H9 (cell line): ENCODE data around the gene TMPRSS3. TPM values are rescaled to one million over a fixed set of nuclear protein-coding genes. Genes with fewer than 3 reads are reported as not detected.

ENCODE experiments used
- DNase-seq: peaks from one replicate; pipeline ENCODE4 v3.0.0-alpha.2; 2017
- H2AFZ ChIP-seq: one replicate; pipeline ENCODE4 v1.6.1; 2013; ENCODE audit warnings: mild to moderate bottlenecking, low read length, control low read depth, moderate library complexity
- H2AK5ac ChIP-seq: 2 replicates; pipeline ENCODE4 v1.6.1; 2013; ENCODE audit warnings: low read length, control low read depth, mixed read lengths; ENCODE audit not compliant: insufficient read length
- H2BK120ac ChIP-seq: one replicate; pipeline ENCODE4 v1.6.1; 2013; ENCODE audit warnings: low read depth, mild to moderate bottlenecking, low read length, control low read depth, inconsistent platforms; ENCODE audit not compliant: poor library complexity, severe bottlenecking
- H2BK12ac ChIP-seq: 2 replicates; pipeline ENCODE4 v1.6.1; 2013; ENCODE audit warnings: low read length, control low read depth, mixed read lengths, low read depth; ENCODE audit not compliant: insufficient read length
- H2BK15ac ChIP-seq: 2 replicates; pipeline ENCODE4 v1.6.1; 2013; ENCODE audit warnings: low read depth, low read length, control low read depth
- H2BK20ac ChIP-seq: one replicate; pipeline ENCODE4 v1.6.1; 2013; ENCODE audit warnings: low read depth, mild to moderate bottlenecking, low read length, control low read depth, inconsistent platforms; ENCODE audit not compliant: poor library complexity, severe bottlenecking
- H2BK5ac ChIP-seq: 2 replicates; pipeline ENCODE4 v1.6.1; 2013; ENCODE audit warnings: low read length, control low read depth, mixed read lengths; ENCODE audit not compliant: insufficient read length
- H3K14ac ChIP-seq: 2 replicates; pipeline ENCODE4 v1.6.1; 2013; ENCODE audit warnings: low read length, control low read depth; ENCODE audit not compliant: insufficient read depth
- H3K18ac ChIP-seq: 2 replicates; pipeline ENCODE4 v1.6.1; 2013; ENCODE audit warnings: low read depth, mild to moderate bottlenecking, mixed read lengths, low read length, control low read depth; ENCODE audit not compliant: insufficient read length
- H3K23ac ChIP-seq: 2 replicates; pipeline ENCODE4 v1.6.1; 2013; ENCODE audit warnings: low read length, control low read depth, mixed read lengths, low read depth; ENCODE audit not compliant: insufficient read length
- H3K23me2 ChIP-seq: 2 replicates; pipeline ENCODE4 v1.6.1; 2013; ENCODE audit warnings: low read depth, mild to moderate bottlenecking, mixed read lengths, low read length, control low read depth; ENCODE audit not compliant: insufficient read length, poor library complexity, severe bottlenecking
- H3K27ac ChIP-seq: 2 replicates; pipeline ENCODE4 v1.5.1; 2013; ENCODE audit warnings: low read length, control low read depth, mixed read lengths, low read depth; ENCODE audit not compliant: insufficient read length
- H3K27me3 ChIP-seq: 2 replicates; pipeline ENCODE4 v1.6.1; 2013; ENCODE audit warnings: low read length, control low read depth, inconsistent platforms; ENCODE audit not compliant: insufficient read depth
- H3K4ac ChIP-seq: 2 replicates; pipeline ENCODE4 v1.6.1; 2013; ENCODE audit warnings: low read depth, mild to moderate bottlenecking, control low read depth, inconsistent platforms, low read length, moderate library complexity
- H3K4me1 ChIP-seq: 2 replicates; pipeline ENCODE4 v1.6.1; 2013; ENCODE audit warnings: low read length, control low read depth, inconsistent platforms; ENCODE audit not compliant: insufficient read depth
- H3K4me2 ChIP-seq: 2 replicates; pipeline ENCODE4 v1.6.1; 2013; ENCODE audit warnings: low read length, control low read depth, mixed read lengths; ENCODE audit not compliant: insufficient read length, insufficient read depth
- H3K56ac ChIP-seq: 2 replicates; pipeline ENCODE4 v1.6.1; 2013; ENCODE audit warnings: low read depth, mild to moderate bottlenecking, mixed read lengths, low read length, control low read depth; ENCODE audit not compliant: insufficient read length
- H3K79me1 ChIP-seq: 2 replicates; pipeline ENCODE4 v1.6.1; 2013; ENCODE audit warnings: low read depth, mild to moderate bottlenecking, moderate library complexity, low read length, control low read depth, inconsistent platforms; ENCODE audit not compliant: insufficient read depth, poor library complexity, severe bottlenecking
- H3K79me2 ChIP-seq: 2 replicates; pipeline ENCODE4 v1.6.1; 2013; ENCODE audit warnings: low read length, control low read depth, inconsistent platforms; ENCODE audit not compliant: insufficient read depth
- H3K9ac ChIP-seq: 2 replicates; pipeline ENCODE4 v1.6.1; 2013; ENCODE audit warnings: low read length, control low read depth, mixed read lengths; ENCODE audit not compliant: insufficient read length; ENCODE audit errors: extremely low read depth
- H3K9me3 ChIP-seq: one replicate; pipeline ENCODE4 v1.6.1; 2013; ENCODE audit warnings: low read depth, low read length, inconsistent platforms; ENCODE audit not compliant: control insufficient read depth
- H3T11ph ChIP-seq: one replicate; pipeline ENCODE4 v1.6.1; 2013; ENCODE audit warnings: mild to moderate bottlenecking, low read length, control low read depth, inconsistent platforms
- H4K20me1 ChIP-seq: one replicate; pipeline ENCODE4 v1.6.1; 2013; ENCODE audit not compliant: control insufficient read depth, insufficient read length, insufficient read depth
- H4K5ac ChIP-seq: 2 replicates; pipeline ENCODE4 v1.6.1; 2013; ENCODE audit warnings: low read depth, mild to moderate bottlenecking, mixed read lengths, low read length, control low read depth; ENCODE audit not compliant: insufficient read length
- H4K8ac ChIP-seq: replicated peaks from 2 replicates; pipeline ENCODE4 v1.6.1; 2013; ENCODE audit warnings: low read length, control low read depth, mixed read lengths, low read depth; ENCODE audit not compliant: insufficient read length
- H4K91ac ChIP-seq: 2 replicates; pipeline ENCODE4 v1.6.1; 2013; ENCODE audit warnings: low read depth, mild to moderate bottlenecking, moderate library complexity, mixed read lengths, low read length, control low read depth; ENCODE audit not compliant: insufficient read length
- H3K27ac Mint-ChIP-seq, 3 experiments: 2 replicates in 2 of 3; 3 replicates in 1 of 3; pipeline ENCODE4 v1.8.0; 2020 to 2021; ENCODE audit warnings: mixed read lengths in 3 of 3, mild to moderate bottlenecking in 1 of 3, moderate library complexity in 1 of 3
- H3K27me3 Mint-ChIP-seq: 2 replicates; pipeline ENCODE4 v1.8.0; 2021; ENCODE audit warnings: low read depth, mild to moderate bottlenecking, moderate library complexity, mixed read lengths
- H3K36me3 Mint-ChIP-seq, 3 experiments: 2 replicates in 2 of 3; 3 replicates in 1 of 3; pipeline ENCODE4 v1.8.0; 2020 to 2021; ENCODE audit warnings: low read depth in 3 of 3, mixed read lengths in 3 of 3; ENCODE audit not compliant: insufficient read depth in 1 of 3
- H3K4me1 Mint-ChIP-seq, 2 experiments: 2 replicates each; pipeline ENCODE4 v1.8.0; 2020; ENCODE audit warnings: mixed read lengths in 2 of 2
- H3K4me3 Mint-ChIP-seq, 2 experiments: 2 replicates in 1 of 2; 3 replicates in 1 of 2; pipeline ENCODE4 v1.8.0; 2020 to 2021; ENCODE audit warnings: mild to moderate bottlenecking in 2 of 2, mixed read lengths in 2 of 2, moderate library complexity in 1 of 2
- H3K9me3 Mint-ChIP-seq, 2 experiments: 2 replicates in 1 of 2; 3 replicates in 1 of 2; pipeline ENCODE4 v1.8.0; 2020; ENCODE audit warnings: mild to moderate bottlenecking in 2 of 2, mixed read lengths in 2 of 2, moderate library complexity in 1 of 2
- CTCF ChIP-seq: fragments of 200-600 bp; sonication (generic); conservative IDR thresholded peaks from 3 replicates; pipeline ENCODE4 v1.8.0; 2021; ENCODE audit warnings: antibody characterized with exemption, mild to moderate bottlenecking
- WGBS: extraction: QIAGEN DNeasy Blood & Tissue Kit; methylation state at CpG from one replicate; pipeline ENCODE4 v1.1.7; 2013; ENCODE audit warnings: missing lambda C conversion rate, low lambda C conversion rate, mixed read lengths; ENCODE audit not compliant: insufficient read length; ENCODE audit errors: extremely low coverage; 5-methylcytosine and 5-hydroxymethylcytosine counted together
- total RNA-seq: library from RNA; stranded (reverse); gene quantifications from 2 replicates; pipeline ENCODE4 v1.2.1, GENCODE V29; 2021

Gene TMPRSS3
- total RNA-seq, 1 experiment from 2014 or later, result 0.31 TPM

GRCh38 chr21:42362198-42362597 is 33.7 kb downstream of the TMPRSS3 start:
- no peaks in the 10 kb centered on the region for H3K79me1 ChIP-seq
- no peak overlapping the region for H3K56ac ChIP-seq
- no peak overlapping the region for H3K14ac ChIP-seq
- Mint-ChIP-seq H3K36me3 (peaks cover 0 to 5% (median 4%) of the 10 kb centered on the region in 3 experiments; a peak in 5 of 7 replicates), H3K27ac (peak overlapping the region in 1 of 3 experiments; percentile 55; a peak in 2 of 7 replicates), H3K4me1 (peaks cover 0 to 2% of the 10 kb centered on the region in 2 experiments; a peak in 1 of 4 replicates), H3K27me3 (peaks cover 5% of the 10 kb centered on the region), H3K9me3 (peaks cover 9 to 15% of the 10 kb centered on the region in 2 experiments), H3K4me3 (no peak overlapping the region)
- no peak overlapping the region for H2AFZ ChIP-seq
- no peaks in the 10 kb centered on the region for H4K20me1 ChIP-seq
- TF ChIP-seq CTCF, result no peak
- H2AK5ac ChIP-seq, result no peak overlapping the region
- no peaks in the 10 kb centered on the region for H3K9me3 ChIP-seq
- no peak overlapping the region for H2BK120ac ChIP-seq
- no peak overlapping the region for H2BK12ac ChIP-seq
- no peak overlapping the region for H2BK5ac ChIP-seq
- no peak overlapping the region for H3K9ac ChIP-seq
- H3K23me2 ChIP-seq, result no peaks in the 10 kb centered on the region
- no peak overlapping the region for H3K27ac ChIP-seq
- H3K79me2 ChIP-seq, result no peaks in the 10 kb centered on the region
- H3K4me2 ChIP-seq, result no peak overlapping the region
- H4K5ac ChIP-seq, result no peak overlapping the region
- no peak overlapping the region for H3K23ac ChIP-seq
- no peak overlapping the region for H3T11ph ChIP-seq
- H3K27me3 ChIP-seq, result no peaks in the 10 kb centered on the region
- no CpG with 5 or more reads among the region's 12 CpGs for WGBS
- no peak overlapping the region for H4K8ac ChIP-seq
- DNase-seq, result no peak
- H2BK15ac ChIP-seq, result no peak overlapping the region
- no peak overlapping the region for H4K91ac ChIP-seq
- no peak overlapping the region for H3K18ac ChIP-seq
- no peak overlapping the region for H3K4ac ChIP-seq
- H2BK20ac ChIP-seq, result no peak overlapping the region
- H3K4me1 ChIP-seq, result no peaks in the 10 kb centered on the region; the same call in 1 of the 2 replicates
